GM18873 (cell line): ENCODE results near the gene SLX9.

Experiments
- ATAC-seq: cut with Tn5 transposase; IDR thresholded peaks from one replicate; pipeline ENCODE4 v1.9.1; 2021; ENCODE audit warnings: mild to moderate bottlenecking, moderate library complexity, moderate number of reproducible peaks; ENCODE audit not compliant: unreplicated experiment, low FRiP score

The SLX9 gene

GRCh38 chr21:44987301-44987885 lies 47.6 kb downstream of the SLX9 start:
- no peak for ATAC-seq

GRCh38 chr21:44987886-44988606 lies 48.2 kb downstream of the SLX9 start:
- no peak for ATAC-seq

- no peak for ATAC-seq
Observed at GRCh38 chr21:44988607-44989536, 49.0 kb downstream of the SLX9 start.

GRCh38 chr21:44989537-44989886 lies 49.7 kb downstream of the SLX9 start:
- ATAC-seq = no peak

GRCh38 chr21:44989943-44990780 lies 50.3 kb downstream of the SLX9 start:
- no peak for ATAC-seq

GRCh38 chr21:44990921-44991320 lies 51.1 kb downstream of the SLX9 start:
- no peak for ATAC-seq

GRCh38 chr21:44991538-44992483 lies 52.0 kb downstream of the SLX9 start:
- no peak for ATAC-seq

GRCh38 chr21:44992608-44993031 lies 52.8 kb downstream of the SLX9 start:
- ATAC-seq = no peak

- ATAC-seq = no peak
Observed at GRCh38 chr21:44993321-44994046, 53.7 kb downstream of the SLX9 start.

GRCh38 chr21:44994047-44994694 lies 54.3 kb downstream of the SLX9 start:
- no peak for ATAC-seq

GRCh38 chr21:44994695-44995342 lies 55.0 kb downstream of the SLX9 start:
- no peak for ATAC-seq

- no peak for ATAC-seq
Observed at GRCh38 chr21:44995343-44995941, 55.6 kb downstream of the SLX9 start.

- no peak for ATAC-seq
Observed at GRCh38 chr21:44996096-44996495, 56.3 kb downstream of the SLX9 start.

- ATAC-seq = no peak
Observed at GRCh38 chr21:44996501-44996921, 56.7 kb downstream of the SLX9 start.

- ATAC-seq = no peak
Observed at GRCh38 chr21:44996983-44997936, 57.4 kb downstream of the SLX9 start.

- no peak for ATAC-seq
Observed at GRCh38 chr21:44998086-44998620, 58.3 kb downstream of the SLX9 start.
